GDM1 (cell line): ENCODE results near the gene ADAMTS1.

Source experiments
- DNase-seq: peaks from one replicate; lab custom pipeline; 2025; lab: John Stamatoyannopoulos, UW

Gene ADAMTS1

DNA sequence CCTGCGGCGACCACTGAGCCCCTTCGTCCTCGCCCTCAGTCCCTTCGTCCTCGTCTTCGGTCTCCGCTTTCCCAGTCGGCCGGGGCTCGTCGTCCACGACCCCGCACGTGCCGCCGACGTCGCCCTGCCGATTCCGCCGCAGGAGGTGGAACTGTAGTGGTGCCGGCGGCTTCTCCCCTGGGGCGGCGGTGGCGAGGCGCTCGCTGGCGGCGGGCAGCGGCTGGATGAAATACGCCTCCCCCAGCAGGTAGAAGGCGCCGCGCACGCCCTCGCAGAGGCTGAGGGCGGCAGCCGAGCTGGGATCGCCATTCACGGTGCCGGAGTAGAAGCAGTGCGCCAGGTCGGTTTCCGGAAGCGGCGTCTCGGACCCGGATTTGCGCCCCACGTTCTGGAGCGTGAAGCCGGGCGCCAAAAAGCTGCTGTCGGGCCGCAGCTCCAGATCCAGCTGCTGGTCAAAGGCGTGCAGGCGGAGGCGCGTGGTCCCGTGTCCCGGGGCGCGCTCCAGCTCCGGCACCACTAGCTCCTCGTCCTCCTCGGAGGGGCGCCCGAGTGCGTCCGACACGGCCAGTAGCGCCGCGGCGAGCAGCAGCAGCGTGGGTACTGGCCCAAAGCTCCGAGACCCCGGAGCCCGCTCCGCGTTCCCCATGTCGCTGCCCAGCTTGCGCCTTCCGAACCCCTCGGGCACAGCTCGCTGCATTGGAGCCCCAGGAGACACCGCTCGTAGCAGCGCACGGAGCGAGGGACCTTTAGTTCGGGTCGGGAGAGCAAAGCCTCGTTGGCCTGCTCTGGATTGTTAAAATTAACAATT lies 747 bp downstream of the ADAMTS1 start:
- no peak for DNase-seq

DNA sequence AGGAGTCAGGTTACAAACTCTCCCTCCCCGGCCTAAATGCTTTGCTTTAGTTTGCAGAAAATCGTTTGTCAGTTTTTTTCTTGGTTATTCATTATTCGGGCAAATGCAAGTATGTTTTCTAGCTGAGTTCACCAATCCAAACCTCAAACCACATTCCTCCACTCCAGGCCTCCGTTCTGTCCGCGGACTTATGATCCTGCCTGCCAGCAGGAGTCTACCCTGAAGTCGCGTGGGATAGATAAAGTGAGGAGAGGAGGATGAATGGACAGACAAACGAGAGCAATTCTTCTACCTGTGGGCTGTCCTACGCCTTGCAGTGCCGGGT lies 1.3 kb downstream of the ADAMTS1 start:
- DNase-seq = no peak

DNA sequence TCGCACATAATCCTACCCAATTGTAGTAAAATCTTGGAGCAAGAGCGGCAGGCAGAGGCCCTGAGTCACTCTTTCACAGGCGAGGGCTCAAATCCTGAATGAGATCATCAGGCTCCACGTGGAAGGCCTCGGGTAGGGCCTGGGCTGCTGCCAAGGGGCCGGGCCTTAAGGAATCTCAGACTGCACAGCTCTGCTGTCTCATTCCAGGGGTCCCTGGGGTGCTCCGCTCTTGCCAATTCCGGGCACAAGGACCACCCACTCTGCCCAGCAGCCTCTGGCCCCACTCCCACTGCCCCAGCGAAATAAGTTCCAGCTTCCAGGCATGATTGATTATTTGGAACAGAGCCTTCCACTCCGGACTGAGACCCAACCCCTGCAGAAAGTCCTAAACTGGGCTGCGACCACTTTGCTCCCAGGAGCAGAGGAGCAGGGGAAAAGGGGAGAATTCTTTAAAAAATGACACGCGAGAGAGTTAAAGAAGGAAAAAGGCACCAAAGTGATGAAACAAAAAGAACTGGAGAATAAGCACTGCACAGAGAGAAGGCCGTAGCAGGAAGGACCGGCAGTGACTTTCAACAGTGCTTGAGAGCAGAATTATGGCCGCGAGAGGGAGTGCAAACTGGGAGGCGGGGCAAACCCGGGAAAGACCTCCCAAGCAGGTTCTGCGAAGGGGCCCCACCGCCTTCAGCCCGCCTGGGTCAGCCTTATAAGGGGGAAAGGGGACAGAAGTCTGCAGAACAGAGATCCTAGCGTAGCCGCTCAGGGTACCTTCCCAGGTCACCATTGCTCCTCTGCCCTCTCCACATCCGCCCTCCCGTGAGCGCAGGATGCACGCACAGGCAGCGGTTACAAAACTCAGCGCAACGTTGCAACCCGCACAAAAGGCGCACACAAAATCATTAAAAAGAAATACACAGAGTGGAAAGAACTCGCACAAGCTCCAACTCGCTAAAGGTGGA lies 2.0 kb downstream of the ADAMTS1 start:
- DNase-seq = no peak

DNA sequence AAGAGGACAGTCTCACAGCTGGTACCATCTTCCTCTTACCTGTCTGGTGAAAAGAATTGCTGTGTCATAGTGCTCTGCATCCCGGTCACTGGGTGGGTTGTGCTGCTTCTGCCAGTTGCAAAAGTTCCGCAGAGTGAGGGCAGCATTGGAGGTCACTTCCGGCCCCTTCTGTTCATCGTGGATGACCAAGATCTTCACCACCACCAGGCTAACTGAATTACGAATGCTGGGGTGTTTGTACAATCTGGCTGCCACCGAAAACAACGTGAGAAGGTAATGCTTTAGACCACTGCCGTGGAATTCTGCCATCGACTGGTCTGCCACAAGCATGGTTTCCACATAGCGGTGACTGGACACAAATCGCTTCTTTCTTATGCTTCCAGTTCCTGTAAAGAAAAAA lies 2.9 kb downstream of the ADAMTS1 start:
- DNase-seq = no peak

DNA sequence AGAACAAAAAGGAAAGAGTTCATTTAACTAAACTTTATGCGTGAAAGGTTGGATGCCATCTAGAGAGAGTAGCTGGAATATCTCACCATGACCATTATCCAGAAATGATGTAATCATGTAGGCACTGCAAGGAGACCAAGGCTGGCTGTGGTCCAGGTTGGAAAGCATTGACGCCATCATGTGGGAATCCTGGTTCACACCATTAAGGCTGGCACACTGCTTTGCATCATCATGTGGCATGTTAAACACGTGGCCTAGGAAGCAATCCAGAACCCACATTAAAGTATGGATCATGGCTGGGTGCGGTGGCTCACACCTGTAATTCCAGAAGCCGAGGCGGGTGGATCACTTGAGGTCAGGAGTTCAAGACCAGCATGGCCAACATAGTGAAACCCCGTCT lies 4.3 kb downstream of the ADAMTS1 start:
- no peak for DNase-seq

DNA sequence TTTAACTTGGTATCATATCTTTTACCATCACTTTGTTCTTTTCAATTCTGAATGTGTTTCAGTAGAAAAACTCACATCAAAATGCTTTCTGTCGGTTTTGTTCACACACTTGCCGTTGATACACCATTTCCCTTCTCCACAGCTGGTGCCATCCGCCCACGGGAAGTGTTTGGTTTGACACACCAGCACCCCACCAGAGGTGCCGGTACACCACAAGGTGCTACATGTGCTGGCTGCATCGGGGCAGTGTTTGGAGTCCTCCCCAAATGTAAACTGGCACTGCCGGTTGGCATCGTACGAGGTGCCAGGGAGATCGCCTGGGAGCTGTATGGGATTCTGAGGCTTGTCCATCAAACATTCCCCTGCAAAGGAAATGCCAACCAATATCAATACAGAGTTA lies 5.0 kb downstream of the ADAMTS1 start:
- no peak for DNase-seq

- no peak for DNase-seq
Observed at GRCh38 chr21:26837539-26837938, 7.7 kb downstream of the ADAMTS1 start.

GRCh38 chr21:26836528-26836927 lies 8.7 kb downstream of the ADAMTS1 start:
- no peak for DNase-seq

GRCh38 chr21:26835714-26836265 lies 9.4 kb downstream of the ADAMTS1 start:
- no peak for DNase-seq

DNA sequence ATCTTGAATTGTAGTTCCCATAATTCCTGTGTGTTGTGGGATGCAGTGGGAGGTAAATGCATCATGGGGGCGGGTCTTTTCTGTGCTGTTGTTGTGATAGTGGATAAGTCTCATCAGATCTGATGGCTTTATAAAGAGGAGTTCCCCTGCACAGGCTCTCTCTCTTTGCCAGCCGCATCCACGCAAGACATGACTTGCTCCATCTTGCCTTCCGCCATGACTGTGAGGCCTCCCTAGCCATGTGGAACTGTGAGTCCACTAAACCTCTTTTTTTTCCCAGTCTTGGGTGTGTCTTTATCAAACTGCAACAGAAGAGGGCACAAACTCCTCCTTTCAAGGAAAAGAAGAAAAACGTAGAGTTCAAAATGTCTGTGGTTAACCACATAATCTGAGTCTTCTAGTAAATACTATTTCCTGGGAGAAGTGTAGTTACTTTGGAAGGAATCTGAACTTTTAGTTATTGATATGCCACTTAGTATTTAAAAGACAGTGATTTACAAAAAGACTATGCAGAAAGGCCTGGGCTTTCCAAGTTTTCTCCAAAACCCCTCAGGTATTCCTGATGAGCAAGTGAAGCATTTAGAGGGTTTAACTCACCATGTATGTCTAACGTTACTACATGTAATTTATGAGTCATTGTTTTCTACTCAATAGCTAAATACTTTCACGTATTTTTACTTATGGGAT lies 10.0 kb downstream of the ADAMTS1 start:
- DNase-seq = no peak

DNA sequence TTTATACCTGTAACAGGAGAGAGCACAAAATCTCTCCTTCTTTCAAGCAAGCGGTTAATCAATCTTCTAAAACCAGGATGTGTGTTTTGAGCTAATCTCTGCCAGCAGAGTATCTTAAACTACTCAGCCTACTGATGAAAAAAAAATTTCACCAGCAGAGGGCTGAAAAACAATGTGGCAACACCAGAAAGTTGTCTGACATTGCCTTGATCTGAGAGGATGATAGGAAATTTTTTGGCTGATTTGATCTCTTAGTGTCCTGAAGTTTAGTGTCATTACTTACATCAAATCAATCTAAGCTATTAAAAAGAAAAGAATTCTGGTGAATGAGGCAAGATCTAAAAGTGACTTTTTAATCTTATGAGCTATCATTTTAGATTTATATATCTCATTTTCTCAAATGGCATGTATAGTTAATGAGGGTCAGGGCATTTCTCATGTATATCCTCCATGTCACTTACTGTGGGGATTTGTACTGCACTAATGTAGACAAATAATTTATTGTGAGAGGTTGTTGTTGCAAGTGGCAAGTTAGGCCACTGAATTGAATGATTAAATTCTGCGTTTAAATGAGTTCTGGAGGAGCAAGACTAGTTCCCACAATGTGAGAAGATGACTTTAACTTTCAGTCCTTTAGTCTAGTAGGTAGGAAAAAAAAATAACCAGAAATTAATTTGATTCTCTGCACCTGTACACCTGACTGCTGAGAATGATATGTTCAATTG lies 10.9 kb downstream of the ADAMTS1 start:
- DNase-seq = no peak

- no peak for DNase-seq
Observed at GRCh38 chr21:26833460-26833939, 11.7 kb downstream of the ADAMTS1 start.

DNA sequence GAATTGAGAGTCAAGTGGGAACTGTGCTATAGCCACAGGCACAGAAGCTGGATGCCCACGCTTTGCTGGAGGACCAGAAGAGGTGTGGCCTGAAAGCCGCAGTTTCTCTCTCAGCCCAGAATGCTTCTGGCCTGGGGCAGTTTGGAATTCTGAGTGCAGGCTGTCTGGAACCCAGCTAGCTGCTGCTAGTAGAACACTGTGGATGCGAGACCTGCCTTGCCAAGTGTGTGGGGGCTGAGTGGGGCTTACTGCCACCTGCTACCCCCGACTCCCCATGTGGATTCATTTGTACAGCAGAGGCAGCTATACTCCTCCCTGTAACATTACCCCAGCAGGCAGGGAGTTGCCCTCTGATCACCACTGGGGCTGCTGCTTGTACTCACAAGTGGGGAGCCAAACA lies 12.2 kb downstream of the ADAMTS1 start:
- no peak for DNase-seq

GRCh38 chr21:26832546-26832945 lies 12.7 kb downstream of the ADAMTS1 start:
- DNase-seq = no peak

DNA sequence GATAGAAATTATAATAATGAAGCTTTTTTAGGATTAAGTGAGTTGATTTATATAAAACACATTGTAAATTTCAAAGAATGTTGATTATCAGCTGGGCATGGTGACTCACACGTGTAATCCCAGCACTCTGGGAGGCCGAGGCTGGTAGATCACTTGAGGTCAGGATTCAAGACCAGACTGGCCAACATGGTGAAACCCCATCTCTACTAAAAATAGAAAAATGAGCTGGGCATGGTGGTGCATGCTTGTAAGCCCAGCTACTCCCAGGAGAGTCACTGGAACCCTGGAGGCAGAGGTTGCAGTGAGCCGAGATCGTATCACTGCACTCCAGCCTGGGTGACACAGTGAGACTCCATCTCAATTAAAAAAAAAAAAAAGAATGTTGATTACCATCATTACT lies 18.4 kb downstream of the ADAMTS1 start:
- no peak for DNase-seq

GRCh38 chr21:26820509-26820908 lies 24.7 kb downstream of the ADAMTS1 start:
- no peak for DNase-seq

DNA sequence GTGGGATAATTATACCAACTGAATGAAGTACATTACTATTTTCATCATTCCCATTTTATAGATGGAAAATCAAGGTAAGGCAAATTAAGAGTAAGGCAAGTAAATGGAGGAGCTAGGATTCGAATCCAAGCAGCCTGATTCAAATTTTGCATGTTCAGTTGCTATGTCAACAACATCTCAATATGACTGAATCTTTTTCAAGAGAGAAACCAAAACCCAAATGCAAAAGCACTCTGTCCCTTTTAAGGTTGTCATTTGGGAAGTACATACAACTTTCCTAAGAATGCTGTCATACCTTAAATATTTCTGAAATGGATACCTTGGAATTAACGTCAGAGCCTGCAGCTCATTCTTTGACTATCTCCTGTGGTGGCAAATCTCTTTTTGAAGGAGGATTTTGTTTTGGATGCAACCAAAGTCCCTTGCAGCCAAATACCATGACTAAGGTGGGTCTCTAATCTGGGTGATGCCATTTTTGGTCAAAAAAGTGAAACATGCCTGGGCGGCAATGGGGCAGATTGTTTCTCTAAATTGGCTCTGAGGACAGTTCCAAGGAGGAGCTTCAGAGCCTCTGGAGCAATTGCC lies 25.4 kb downstream of the ADAMTS1 start:
- no peak for DNase-seq

DNA sequence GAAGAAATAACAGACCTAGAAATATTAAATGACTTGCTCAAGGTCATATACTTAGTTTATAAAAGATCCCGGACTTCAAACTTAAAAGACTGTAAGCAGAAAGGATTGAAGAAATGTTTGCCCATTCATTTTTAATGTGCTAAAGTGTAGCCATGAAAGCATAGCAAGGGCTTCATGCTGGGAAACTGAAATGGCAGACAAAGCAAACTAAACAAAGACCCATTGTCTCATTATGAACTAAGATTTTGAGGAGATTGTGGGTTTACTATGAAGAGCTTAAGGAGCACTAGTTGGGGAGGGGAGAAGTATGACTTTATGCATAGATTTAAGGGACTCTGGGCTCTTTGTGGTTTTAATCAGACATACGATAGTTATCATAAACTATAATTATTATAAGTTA lies 26.3 kb downstream of the ADAMTS1 start:
- DNase-seq = no peak

DNA sequence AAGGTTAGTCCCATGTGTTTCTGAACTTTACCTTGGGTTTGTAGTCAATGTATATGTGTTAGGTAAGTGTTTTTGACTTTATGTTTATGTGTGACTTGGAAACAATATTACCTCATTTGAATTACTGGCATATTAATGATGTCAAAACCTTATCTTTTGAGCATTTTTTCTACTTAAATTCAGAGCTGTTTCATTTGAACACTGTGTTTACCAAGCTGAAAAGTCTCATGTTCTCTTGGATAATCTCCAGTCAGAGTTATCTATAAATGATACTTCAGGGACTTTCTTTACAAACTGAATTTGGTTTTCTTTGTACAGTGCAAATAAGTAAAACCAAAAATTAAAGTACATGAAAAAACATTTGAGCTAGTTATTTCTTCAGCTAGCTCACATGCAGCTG lies 30.0 kb downstream of the ADAMTS1 start:
- DNase-seq = no peak

GRCh38 chr21:26814386-26814785 lies 30.8 kb downstream of the ADAMTS1 start:
- no peak for DNase-seq

DNA sequence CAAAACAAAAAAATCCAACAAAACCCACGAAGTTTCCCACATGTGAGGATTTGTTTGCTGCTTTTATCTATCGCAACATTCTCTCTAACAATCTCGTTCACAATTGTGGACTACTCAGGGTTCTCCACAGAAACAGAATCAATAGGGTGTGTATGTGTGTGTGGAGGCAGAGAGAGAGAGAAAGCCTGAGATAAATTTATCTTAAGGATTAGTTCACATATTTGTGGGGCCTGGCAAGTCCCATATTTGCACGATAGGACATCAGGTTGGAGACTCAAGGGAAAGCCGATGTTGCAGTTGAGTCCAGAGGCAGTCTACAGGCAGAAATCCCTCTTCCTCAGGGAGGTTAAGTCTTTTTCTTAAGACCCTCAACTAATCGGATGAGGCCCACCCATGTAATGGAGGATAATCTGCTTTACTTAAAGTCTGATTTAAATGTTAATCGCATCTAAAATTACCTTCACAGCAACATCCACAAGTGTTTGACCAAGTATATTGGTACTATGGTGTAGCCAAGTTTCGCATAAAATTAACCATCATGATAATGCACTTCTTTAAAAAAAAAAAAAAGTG lies 31.7 kb downstream of the ADAMTS1 start:
- no peak for DNase-seq
